Tibial nerve (tissue), 4 donors: Measurements from ENCODE around the gene LCN12.

Experiments
- CTCF ChIP-seq, 5 experiments: fragments of 200-600 bp in 3 of 5; fragments of 450-650 bp in 2 of 5; sonication (generic) in 3 of 5; IDR thresholded peaks; one replicate each; pipeline ENCODE4 v1.5.1; 2016 to 2019; ENCODE audit warnings: antibody characterized with exemption in 5 of 5, mild to moderate bottlenecking in 3 of 5, moderate library complexity in 2 of 5
- EP300 ChIP-seq, 2 donors: sonication (generic); formaldehyde crosslinking; IDR thresholded peaks; one replicate each; pipeline ENCODE4 v1.6.1; 2017; ENCODE audit warnings: antibody characterized with exemption in 2 of 2, mild to moderate bottlenecking in 1 of 2
- POLR2A ChIP-seq, 2 donors: fragments of 450-650 bp; IDR thresholded peaks; one replicate each; pipeline ENCODE4 v1.6.1; 2017; ENCODE audit warnings: antibody characterized with exemption in 2 of 2, mild to moderate bottlenecking in 2 of 2, moderate library complexity in 2 of 2

GRCh38 chr9:136960212-136960937 lies 8.3 kb downstream of the LCN12 start:
- TF ChIP-seq CTCF (IDR thresholded peaks at IDR 0.05) (no peak), EP300 (IDR thresholded peaks at IDR 0.05) (no peak), POLR2A (IDR thresholded peaks at IDR 0.05) (no peak)
